A673 (cell line): ENCODE data around the gene RBBP6. TPM values are rescaled to one million over a fixed set of nuclear protein-coding genes. Genes with fewer than 3 reads are reported as not detected.
A peak's percentile ranks its signal among the peaks of the same experiment; 100 is the strongest.

Source experiments
- BruUV-seq: library from RNA; stranded (reverse); fragments of 400-500 nt; replicated peaks from 2 replicates; lab custom pipeline; 2021; lab: Mats Ljungman, UMichigan
- CTCF ChIA-PET: fragments of 300-600 bp; sonication (Branson Sonifier 250); formaldehyde crosslinking; loops from one replicate; lab custom pipeline; 2022; ENCODE audit warnings: antibody characterized with exemption; lab: Charles Lee
- POLR2A ChIA-PET: fragments of 300-600 bp; sonication (Branson Sonifier 250); formaldehyde crosslinking; loops from one replicate; lab custom pipeline; 2022; ENCODE audit warnings: antibody characterized with exemption; ENCODE audit not compliant: low non-redundant PET; lab: Charles Lee
- DNase-seq: peaks from one replicate; pipeline ENCODE4 v3.0.0-alpha.2; 2015; ENCODE audit warnings: low spot score
- H3K27ac ChIP-seq: fragments of 200-600 bp; sonication (generic); 2 replicates; pipeline ENCODE4 v1.5.1; 2016; ENCODE audit warnings: mixed run types, low read depth, mild to moderate bottlenecking, mixed read lengths, antibody characterized with exemption, low read length; ENCODE audit not compliant: poor library complexity, severe bottlenecking
- H3K27me3 ChIP-seq: fragments of 200-600 bp; sonication (generic); replicated peaks from 2 replicates; pipeline ENCODE4 v1.6.1; 2017; ENCODE audit warnings: mixed run types, low read depth, mild to moderate bottlenecking, mixed read lengths, antibody characterized with exemption, low read length; ENCODE audit not compliant: insufficient read depth, poor library complexity
- H3K36me3 ChIP-seq: fragments of 200-600 bp; sonication (generic); 2 replicates; pipeline ENCODE4 v1.6.1; 2016; ENCODE audit warnings: mixed run types, mild to moderate bottlenecking, mixed read lengths, antibody characterized with exemption, low read length; ENCODE audit not compliant: insufficient read depth, poor library complexity, severe bottlenecking
- H3K4me1 ChIP-seq: fragments of 200-600 bp; sonication (generic); 2 replicates; pipeline ENCODE4 v1.6.1; 2017; ENCODE audit warnings: mixed run types, mild to moderate bottlenecking, mixed read lengths, antibody characterized with exemption, low read length; ENCODE audit not compliant: insufficient read depth, poor library complexity, severe bottlenecking
- H3K4me3 ChIP-seq: fragments of 200-600 bp; sonication (generic); 2 replicates; pipeline ENCODE4 v1.5.1; 2016; ENCODE audit warnings: low read depth, mixed run types, mild to moderate bottlenecking, mixed read lengths, low read length; ENCODE audit not compliant: poor library complexity, severe bottlenecking
- H3K9me3 ChIP-seq: fragments of 200-600 bp; sonication (generic); 2 replicates; pipeline ENCODE4 v1.6.1; 2016; ENCODE audit warnings: mixed run types, low read depth, mild to moderate bottlenecking, mixed read lengths, antibody characterized with exemption, low read length; ENCODE audit not compliant: poor library complexity, severe bottlenecking
- EZH2 ChIP-seq: fragments of 200-600 bp; sonication (generic); IDR thresholded peaks from 2 replicates; pipeline ENCODE4 v1.6.1; 2017; ENCODE audit warnings: borderline replicate concordance, low read depth, mild to moderate bottlenecking, mixed read lengths, antibody characterized with exemption, low read length; ENCODE audit not compliant: poor library complexity, severe bottlenecking
- intact Hi-C: fragments of 100-400 bp; cut with micrococcal nuclease; formaldehyde crosslinking; loops from one replicate; pipeline ENCODE4 v1.10.0; 2022; ENCODE audit not compliant: unreplicated experiment
- total RNA-seq: library from RNA; stranded (reverse); gene quantifications from 2 replicates; pipeline ENCODE4 v1.2.3, GENCODE V29; 2021
- TF ChIP-seq, protein P1 (sequence below): fragments of 300-800, 200-600 bp; sonication (generic); conservative IDR thresholded peaks from 2 replicates; pipeline ENCODE4 v1.5.1; 2017; ENCODE audit warnings: low read depth, mild to moderate bottlenecking, antibody characterized with exemption, low read length, moderate library complexity, mixed read lengths

Gene RBBP6
- total RNA-seq, 1 experiment from 2014 or later: 78.9 TPM

DNA sequence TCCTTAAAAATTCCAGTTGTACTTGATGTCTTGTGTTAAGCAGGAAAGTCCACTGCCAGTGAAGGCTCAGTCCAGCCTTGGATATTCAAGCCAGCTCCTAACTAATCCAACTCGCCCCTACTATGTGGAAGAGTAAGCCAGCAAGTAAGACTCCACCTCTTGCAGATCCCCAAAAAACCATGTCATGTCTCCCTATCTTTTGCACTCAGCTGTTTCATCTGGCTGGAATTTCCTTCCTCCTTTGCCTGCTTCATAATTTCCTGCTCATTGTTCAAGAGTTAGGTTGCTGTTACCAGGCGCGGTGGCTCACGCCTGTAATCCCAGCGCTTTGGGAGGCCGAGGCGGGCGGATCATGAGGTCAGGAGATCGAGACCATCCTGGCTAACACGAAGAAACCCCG, 37.8 kb downstream of the RBBP6 start:
- CTCF ChIA-PET: no interaction called here
- intact Hi-C loops: no loop called here
- Histone ChIP-seq H3K4me3 (no peak overlapping the region), H3K36me3 (peaks cover 11% of the 10 kb centered on the region), H3K4me1 (no peaks in the 10 kb centered on the region), H3K27ac (no peak overlapping the region), H3K27me3 (no peaks in the 10 kb centered on the region), H3K9me3 (no peaks in the 10 kb centered on the region)
- POLR2A ChIA-PET: interaction anchor here (0.6 kb wide), 1 partner anchor 122 kb away, joined by 3 read pairs; no protein-coding TSS in a partner anchor
- DNase-seq: no peak
- TF ChIP-seq, protein P1, sequence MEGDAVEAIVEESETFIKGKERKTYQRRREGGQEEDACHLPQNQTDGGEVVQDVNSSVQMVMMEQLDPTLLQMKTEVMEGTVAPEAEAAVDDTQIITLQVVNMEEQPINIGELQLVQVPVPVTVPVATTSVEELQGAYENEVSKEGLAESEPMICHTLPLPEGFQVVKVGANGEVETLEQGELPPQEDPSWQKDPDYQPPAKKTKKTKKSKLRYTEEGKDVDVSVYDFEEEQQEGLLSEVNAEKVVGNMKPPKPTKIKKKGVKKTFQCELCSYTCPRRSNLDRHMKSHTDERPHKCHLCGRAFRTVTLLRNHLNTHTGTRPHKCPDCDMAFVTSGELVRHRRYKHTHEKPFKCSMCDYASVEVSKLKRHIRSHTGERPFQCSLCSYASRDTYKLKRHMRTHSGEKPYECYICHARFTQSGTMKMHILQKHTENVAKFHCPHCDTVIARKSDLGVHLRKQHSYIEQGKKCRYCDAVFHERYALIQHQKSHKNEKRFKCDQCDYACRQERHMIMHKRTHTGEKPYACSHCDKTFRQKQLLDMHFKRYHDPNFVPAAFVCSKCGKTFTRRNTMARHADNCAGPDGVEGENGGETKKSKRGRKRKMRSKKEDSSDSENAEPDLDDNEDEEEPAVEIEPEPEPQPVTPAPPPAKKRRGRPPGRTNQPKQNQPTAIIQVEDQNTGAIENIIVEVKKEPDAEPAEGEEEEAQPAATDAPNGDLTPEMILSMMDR: no peak
- no peak for TF ChIP-seq EZH2
- BruUV-seq: no TSS peak

DNA sequence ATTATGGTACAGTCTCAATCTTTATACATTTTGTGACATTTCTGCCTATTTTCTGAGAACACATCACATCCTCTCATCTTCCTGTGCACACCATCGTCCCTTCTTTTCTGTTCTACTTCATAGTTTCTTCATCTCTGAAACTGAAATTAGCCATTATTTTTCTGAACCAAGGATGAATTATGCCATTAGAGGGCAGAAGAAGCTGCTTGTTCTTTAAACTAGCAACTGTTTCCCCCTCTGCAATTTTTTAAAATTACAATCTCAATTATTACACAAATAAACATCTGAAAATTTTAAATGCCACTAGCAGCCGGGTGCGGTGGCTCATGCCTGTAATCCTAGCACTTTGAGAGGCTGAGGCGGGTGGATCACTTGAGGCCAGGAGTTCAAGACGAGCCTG, 41.3 kb downstream of the RBBP6 start:
- CTCF ChIA-PET: no interaction called here
- TF ChIP-seq, protein P1: peak; percentile 50
- no peak for TF ChIP-seq EZH2
- peak; percentile 18 for DNase-seq
- Histone ChIP-seq H3K36me3 (no peaks in the 10 kb centered on the region), H3K27ac (no peak overlapping the region), H3K9me3 (no peaks in the 10 kb centered on the region), H3K27me3 (no peaks in the 10 kb centered on the region), H3K4me3 (no peak overlapping the region), H3K4me1 (no peaks in the 10 kb centered on the region)
- POLR2A ChIA-PET: no interaction called here
- no TSS peak for BruUV-seq
- intact Hi-C loops: loop anchor here (5.0 kb wide), 1 partner anchor 107 kb away; no protein-coding TSS in a partner anchor

DNA sequence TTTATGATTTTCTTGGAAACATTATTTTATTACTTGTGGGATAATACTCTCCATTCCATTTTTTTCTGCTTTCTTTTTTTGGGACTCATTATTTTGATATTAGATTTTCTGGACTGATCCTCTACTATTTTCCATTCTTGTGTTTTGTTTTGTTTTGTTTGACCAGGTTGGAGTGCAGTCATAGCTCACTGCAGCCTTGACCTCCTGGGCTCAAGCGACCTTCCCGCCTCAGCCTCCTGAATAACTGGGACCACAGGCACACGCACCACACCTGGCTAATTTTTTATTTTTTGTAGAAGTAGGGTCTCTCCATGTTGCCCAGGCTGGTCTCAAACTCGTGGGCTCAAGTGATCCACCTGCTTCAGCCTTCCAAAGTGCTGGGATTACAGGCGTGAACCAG, 44.1 kb downstream of the RBBP6 start:
- Histone ChIP-seq H3K4me1 (no peaks in the 10 kb centered on the region), H3K9me3 (no peaks in the 10 kb centered on the region), H3K4me3 (no peak overlapping the region), H3K27ac (no peak overlapping the region), H3K27me3 (no peaks in the 10 kb centered on the region), H3K36me3 (no peaks in the 10 kb centered on the region)
- ChIA-PET CTCF (no interaction called here), POLR2A (no interaction called here)
- no peak for TF ChIP-seq EZH2
- TF ChIP-seq, protein P1: no peak
- intact Hi-C loops: loop anchor here (2.0 to 5.0 kb wide), 2 partner anchors 59 to 104 kb away; no protein-coding TSS in a partner anchor
- BruUV-seq: no TSS peak
- no peak for DNase-seq
